HEK293 (cell line): ENCODE measurements around the gene FSHR.

Source experiments
- CTCF ChIA-PET: fragments of 350-600 bp; formaldehyde crosslinking; extraction: SDS; loops from one replicate; lab custom pipeline; 2021; ENCODE audit warnings: antibody characterized with exemption; lab: Yijun Ruan, JAX
- POLR2A ChIA-PET: fragments of 300-600 bp; formaldehyde crosslinking; extraction: SDS; loops from one replicate; lab custom pipeline; 2020; ENCODE audit warnings: antibody characterized with exemption, inconsistent platforms; lab: Yijun Ruan, JAX
- H3K27ac ChIP-seq: fragments of 200-500 bp; sonication (Bioruptor generic); 2 replicates; pipeline ENCODE4 v1.5.1; 2014; ENCODE audit warnings: low read depth, low read length, control low read depth, inconsistent platforms; ENCODE audit errors: extremely low read depth
- H3K36me3 ChIP-seq, 2 experiments: fragments of 200-500 bp in 1 of 2; sonication (Bioruptor generic) in 1 of 2; 1 replicate in 1 of 2; 2 replicates in 1 of 2; pipeline ENCODE4 v1.5.1; 2014 to 2017; ENCODE audit warnings: inconsistent platforms in 2 of 2, low read length in 2 of 2; ENCODE audit not compliant: control insufficient read depth in 2 of 2, insufficient read depth in 1 of 2
- H3K4me1 ChIP-seq: fragments of 200-500 bp; sonication (Bioruptor generic); 2 replicates; pipeline ENCODE4 v1.5.1; 2014; ENCODE audit warnings: mild to moderate bottlenecking, low read length, inconsistent platforms; ENCODE audit not compliant: control insufficient read depth, insufficient read depth
- H3K4me3 ChIP-seq: 2 replicates; pipeline ENCODE4 v1.5.1; 2011; ENCODE audit warnings: low read depth, mild to moderate bottlenecking, control low read depth, low read length, moderate library complexity
- H3K9me3 ChIP-seq: fragments of 200-500 bp; sonication (Bioruptor generic); 2 replicates; pipeline ENCODE4 v1.5.1; 2014; ENCODE audit warnings: low read depth, low read length, inconsistent platforms; ENCODE audit not compliant: control insufficient read depth, insufficient read depth
- BCL11B ChIP-seq: fragments of 450-650 bp; formaldehyde crosslinking; IDR thresholded peaks from 2 replicates; pipeline ENCODE4 v1.5.1; 2016; ENCODE audit warnings: low read depth, missing biosample characterization, missing genetic modification characterization
- PRDM2 ChIP-seq: fragments of 450-650 bp; formaldehyde crosslinking; IDR thresholded peaks from 2 replicates; pipeline ENCODE4 v1.5.1; 2016; ENCODE audit warnings: missing biosample characterization, missing genetic modification characterization, borderline replicate concordance
- RBAK ChIP-seq: fragments of 450-650 bp; formaldehyde crosslinking; IDR thresholded peaks from 2 replicates; pipeline ENCODE4 v1.5.1; 2016; ENCODE audit warnings: missing biosample characterization, missing genetic modification characterization
- SCRT1 ChIP-seq: fragments of 450-650 bp; formaldehyde crosslinking; IDR thresholded peaks from 2 replicates; pipeline ENCODE4 v1.5.1; 2016; ENCODE audit warnings: missing biosample characterization, missing genetic modification characterization, borderline replicate concordance
- SCRT2 ChIP-seq: fragments of 450-650 bp; formaldehyde crosslinking; IDR thresholded peaks from 2 replicates; pipeline ENCODE4 v1.5.1; 2016; ENCODE audit warnings: missing biosample characterization, missing genetic modification characterization
- SP2 ChIP-seq: fragments of 450-650 bp; formaldehyde crosslinking; IDR thresholded peaks from 2 replicates; pipeline ENCODE4 v1.5.1; 2016; ENCODE audit warnings: missing biosample characterization, missing genetic modification characterization
- ZNF10 ChIP-seq: fragments of 450-650 bp; formaldehyde crosslinking; IDR thresholded peaks from 2 replicates; pipeline ENCODE4 v1.5.1; 2017; ENCODE audit warnings: missing biosample characterization, missing genetic modification characterization
- ZNF155 ChIP-seq: fragments of 450-650 bp; formaldehyde crosslinking; IDR thresholded peaks from 2 replicates; pipeline ENCODE4 v1.5.1; 2016; ENCODE audit warnings: missing biosample characterization, missing genetic modification characterization
- ZNF26 ChIP-seq: fragments of 450-650 bp; formaldehyde crosslinking; IDR thresholded peaks from 2 replicates; pipeline ENCODE4 v1.5.1; 2016; ENCODE audit warnings: missing biosample characterization, missing genetic modification characterization
- ZNF426 ChIP-seq: fragments of 450-650 bp; formaldehyde crosslinking; IDR thresholded peaks from 2 replicates; pipeline ENCODE4 v1.5.1; 2017; ENCODE audit warnings: missing biosample characterization, missing genetic modification characterization, mild to moderate bottlenecking, inconsistent platforms, moderate library complexity
- ZNF514 ChIP-seq: fragments of 450-650 bp; formaldehyde crosslinking; IDR thresholded peaks from 2 replicates; pipeline ENCODE4 v1.5.1; 2016; ENCODE audit warnings: missing biosample characterization, missing genetic modification characterization
- ZNF558 ChIP-seq: fragments of 450-650 bp; formaldehyde crosslinking; IDR thresholded peaks from 2 replicates; pipeline ENCODE4 v1.5.1; 2016; ENCODE audit warnings: missing biosample characterization, missing genetic modification characterization
- ZNF610 ChIP-seq: fragments of 450-650 bp; formaldehyde crosslinking; IDR thresholded peaks from 2 replicates; pipeline ENCODE4 v1.5.1; 2016; ENCODE audit warnings: missing biosample characterization, missing genetic modification characterization, borderline replicate concordance
- ZNF830 ChIP-seq: fragments of 450-650 bp; IDR thresholded peaks from 2 replicates; pipeline ENCODE4 v1.5.0; 2018; ENCODE audit warnings: missing biosample characterization, missing genetic modification characterization, low read depth, mild to moderate bottlenecking, moderate library complexity
- TF ChIP-seq, protein P1 (sequence below): fragments of 450-650 bp; formaldehyde crosslinking; optimal IDR thresholded peaks from 2 replicates; pipeline ENCODE3; 2016; ENCODE audit warnings: missing biosample characterization, mild to moderate bottlenecking, missing genetic modification characterization

Gene FSHR

GRCh38 chr2:49105506-49105905 lies 48.8 kb downstream of the FSHR start:
- no peak for TF ChIP-seq BCL11B (tag by site-specific recombination)
- TF ChIP-seq, all 188 proteins: peak for 0

GRCh38 chr2:49102146-49102545 lies 52.2 kb downstream of the FSHR start:
- POLR2A ChIA-PET = no interaction called here
- CTCF ChIA-PET = interaction anchor here (0.6 kb wide), 1 partner anchor 100 kb away, joined by 3 read pairs; no protein-coding TSS in a partner anchor

More at GRCh38 chr2:49105506-49105905, 48.8 kb downstream of the FSHR start:
- POLR2A ChIA-PET = no interaction called here
- Histone ChIP-seq H3K27ac (no peak overlapping the region), H3K36me3 (no peaks in the 10 kb centered on the region), H3K9me3 (no peaks in the 10 kb centered on the region), H3K4me1 (no peaks in the 10 kb centered on the region), H3K4me3 (no peak overlapping the region)
- CTCF ChIA-PET = no interaction called here

More at GRCh38 chr2:49102146-49102545, 52.2 kb downstream of the FSHR start:
- TF ChIP-seq ZNF26 = no peak
- no peak for TF ChIP-seq ZNF426 (tag by site-specific recombination)
- TF ChIP-seq SP2 (tag by site-specific recombination) = no peak
- no peak for TF ChIP-seq SCRT1
- no peak for TF ChIP-seq PRDM2 (tag by site-specific recombination)
- no peak for TF ChIP-seq ZNF830 (tag by site-specific recombination)
- no peak for TF ChIP-seq ZNF610 (tag by site-specific recombination)
- TF ChIP-seq ZNF155 (tag by site-specific recombination) = no peak
- no peak for TF ChIP-seq RBAK (tag by site-specific recombination)
- TF ChIP-seq, protein P1, sequence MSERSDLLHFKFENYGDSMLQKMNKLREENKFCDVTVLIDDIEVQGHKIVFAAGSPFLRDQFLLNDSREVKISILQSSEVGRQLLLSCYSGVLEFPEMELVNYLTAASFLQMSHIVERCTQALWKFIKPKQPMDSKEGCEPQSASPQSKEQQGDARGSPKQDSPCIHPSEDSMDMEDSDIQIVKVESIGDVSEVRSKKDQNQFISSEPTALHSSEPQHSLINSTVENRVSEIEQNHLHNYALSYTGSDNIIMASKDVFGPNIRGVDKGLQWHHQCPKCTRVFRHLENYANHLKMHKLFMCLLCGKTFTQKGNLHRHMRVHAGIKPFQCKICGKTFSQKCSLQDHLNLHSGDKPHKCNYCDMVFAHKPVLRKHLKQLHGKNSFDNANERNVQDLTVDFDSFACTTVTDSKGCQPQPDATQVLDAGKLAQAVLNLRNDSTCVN (tag by site-specific recombination) = no peak
- no peak for TF ChIP-seq ZNF10
- TF ChIP-seq ZNF514 = no peak
- no peak for TF ChIP-seq SCRT2 (tag by site-specific recombination)
- no peak for TF ChIP-seq ZNF558 (tag by site-specific recombination)
- H3K9me3 ChIP-seq = no peaks in the 10 kb centered on the region
- no peaks in the 10 kb centered on the region for H3K36me3 ChIP-seq
- H3K4me1 ChIP-seq = no peaks in the 10 kb centered on the region
- no peak overlapping the region for H3K4me3 ChIP-seq
- no peak overlapping the region for H3K27ac ChIP-seq
